HCT116 (cell line): Measurements from ENCODE around the gene KSR1.

ENCODE experiments used
- CTCF ChIP-seq, 3 experiments: fragments of 200-600 bp in 1 of 3; sonication (generic) in 1 of 3; IDR thresholded peaks in 2 of 3; conservative IDR thresholded peaks in 1 of 3; 2 replicates each; pipeline ENCODE4 v1.5.1; 2012 to 2017; ENCODE audit warnings: low read depth in 2 of 3, low read length in 2 of 3, antibody characterized with exemption in 1 of 3, borderline replicate concordance in 1 of 3, control low read depth in 1 of 3, mild to moderate bottlenecking in 1 of 3, mixed read lengths in 1 of 3, mixed run types in 1 of 3, moderate library complexity in 1 of 3; ENCODE audit not compliant: insufficient read depth in 1 of 3
- MAX ChIP-seq: IDR thresholded peaks from 2 replicates; pipeline ENCODE4 v1.6.1; 2012
- REST ChIP-seq: IDR thresholded peaks from 2 replicates; pipeline ENCODE4 v1.6.1; 2012; ENCODE audit warnings: low read depth
- SP1 ChIP-seq: IDR thresholded peaks from 2 replicates; pipeline ENCODE4 v1.6.1; 2012; ENCODE audit warnings: low read depth

GRCh38 chr17:27607521-27608091, 151.4 kb downstream of the KSR1 start:
- TF ChIP-seq SP1 (no peak), REST (no peak), MAX (no peak), CTCF (IDR thresholded peaks at IDR 0.05 in 2 of 3, conservative IDR thresholded peaks at IDR 0.05 in 1 of 3; ENCODE audit: borderline replicate concordance in 1 of 3, insufficient read depth in 1 of 3, low read depth in 2 of 3, low read length in 2 of 3) (no peak)
